Ovary (tissue), 3 donors: Measurements from ENCODE around the gene RSKR.

Experiments
- CTCF ChIP-seq, 3 donors: fragments of 450-650 bp in 2 of 3; fragments of 200-600 bp in 1 of 3; IDR thresholded peaks; one replicate each; pipeline versions ENCODE4 v1.5.1 to v1.8.0; 2016 to 2022; ENCODE audit warnings: antibody characterized with exemption in 3 of 3, mild to moderate bottlenecking in 1 of 3
- POLR2A ChIP-seq: fragments of 450-650 bp; IDR thresholded peaks from one replicate; pipeline ENCODE4 v1.6.1; 2017; ENCODE audit warnings: antibody characterized with exemption, mild to moderate bottlenecking, moderate library complexity
- donor health status: DM: no; HTN: no; CAD: no.

DNA sequence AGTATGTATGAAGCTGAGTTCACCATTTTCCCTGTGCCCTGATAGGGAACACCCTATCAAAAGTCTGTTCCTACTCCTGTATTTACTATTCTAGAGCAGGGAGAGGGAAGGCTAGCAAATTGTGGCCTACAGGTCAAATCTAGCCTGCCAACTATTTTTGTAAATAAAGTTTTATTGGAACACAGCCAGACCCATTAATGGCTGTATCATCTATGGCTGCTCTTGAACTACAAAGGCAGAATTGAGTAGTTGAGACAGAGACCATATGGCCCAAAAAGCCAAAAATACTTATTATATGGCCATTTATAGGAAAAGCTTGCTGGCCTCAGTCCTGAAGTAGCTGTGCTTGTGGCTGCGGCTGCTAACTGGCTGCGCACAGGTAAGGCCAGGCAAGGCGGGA lies 33.0 kb downstream of the RSKR start:
- TF ChIP-seq CTCF (IDR thresholded peaks at IDR 0.05) = no peak
- TF ChIP-seq POLR2A = no peak
